Measurements from ENCODE around the gene SLC29A1.

Gene SLC29A1

GRCh38 chr6:44235269-44235668 lies 11.9 kb downstream of the SLC29A1 start:
- H3K4me3 ChIP-seq (ENCODE audit: low read length): no peak overlapping the region
- no peaks in the 10 kb centered on the region for H3K79me2 ChIP-seq (ENCODE audit: low read length)
- no peaks in the 10 kb centered on the region for H3K27me3 ChIP-seq (ENCODE audit: low read depth, low read length)
- H2AFZ ChIP-seq (ENCODE audit: low read depth, low read length): no peak overlapping the region
- H3K9ac ChIP-seq (ENCODE audit: low read length): no peak overlapping the region
- H3K9me3 ChIP-seq (ENCODE audit: insufficient read depth, low read length): no peaks in the 10 kb centered on the region
- H3K27ac ChIP-seq (ENCODE audit: low read length): no peak overlapping the region
- peaks cover 17% of the 10 kb centered on the region for H3K4me1 ChIP-seq (ENCODE audit: low read length)
- TF ChIP-seq EZH2phosphoT487 (IDR thresholded peaks at IDR 0.05; ENCODE audit: low read depth): no peak
- TF ChIP-seq CTCF (IDR thresholded peaks at IDR 0.05; ENCODE audit: low read depth, low read length): no peak
- H3K4me2 ChIP-seq (ENCODE audit: low read length): no peak overlapping the region
- peaks cover 41% of the 10 kb centered on the region for H3K36me3 ChIP-seq (replicated peaks; ENCODE audit: low read depth, low read length)
- peaks cover 5% of the 10 kb centered on the region; the same call in 1 of the 2 replicates for H4K20me1 ChIP-seq (ENCODE audit: insufficient read depth, low read length)

- no peak overlapping the region for H3K9ac ChIP-seq (ENCODE audit: low read length)
- TF ChIP-seq EZH2phosphoT487 (IDR thresholded peaks at IDR 0.05; ENCODE audit: low read depth) (no peak), CTCF (IDR thresholded peaks at IDR 0.05; ENCODE audit: low read depth, low read length) (no peak)
Measured at GRCh38 chr6:44235891-44236516, 12.6 kb downstream of the SLC29A1 start.

GRCh38 chr6:44237021-44237812 lies 13.8 kb downstream of the SLC29A1 start:
- Histone ChIP-seq H3K4me3 (ENCODE audit: low read length) (peak overlapping the region; percentile 82), H3K27ac (ENCODE audit: low read length) (peak overlapping the region; percentile 43), H2AFZ (ENCODE audit: low read depth, low read length) (peak overlapping the region; percentile 77), H3K79me2 (ENCODE audit: low read length) (no peaks in the 10 kb centered on the region), H3K4me1 (ENCODE audit: low read length) (peaks cover 17% of the 10 kb centered on the region), H3K36me3 (replicated peaks; ENCODE audit: low read depth, low read length) (peaks cover 27% of the 10 kb centered on the region), H3K27me3 (ENCODE audit: low read depth, low read length) (no peaks in the 10 kb centered on the region), H4K20me1 (ENCODE audit: insufficient read depth, low read length) (peaks cover 5% of the 10 kb centered on the region; the same call in 1 of the 2 replicates), H3K4me2 (ENCODE audit: low read length) (peak overlapping the region; percentile 87), H3K9me3 (ENCODE audit: insufficient read depth, low read length) (no peaks in the 10 kb centered on the region), H3K9ac (ENCODE audit: low read length) (peak overlapping the region; percentile 71)
- no peak for TF ChIP-seq CTCF (IDR thresholded peaks at IDR 0.05; ENCODE audit: low read depth, low read length)
- TF ChIP-seq EZH2phosphoT487 (IDR thresholded peaks at IDR 0.05; ENCODE audit: low read depth): no peak

More at GRCh38 chr6:44235891-44236516, 12.6 kb downstream of the SLC29A1 start:
- no peak overlapping the region for H2AFZ ChIP-seq (ENCODE audit: low read depth, low read length)
- no peaks in the 10 kb centered on the region for H3K9me3 ChIP-seq (ENCODE audit: insufficient read depth, low read length)
- H3K27ac ChIP-seq (ENCODE audit: low read length): no peak overlapping the region
- H3K36me3 ChIP-seq (replicated peaks; ENCODE audit: low read depth, low read length): peaks cover 33% of the 10 kb centered on the region
- H4K20me1 ChIP-seq (ENCODE audit: insufficient read depth, low read length): peaks cover 5% of the 10 kb centered on the region; the same call in 1 of the 2 replicates
- H3K4me3 ChIP-seq (ENCODE audit: low read length): no peak overlapping the region
- H3K4me1 ChIP-seq (ENCODE audit: low read length): peaks cover 17% of the 10 kb centered on the region
- no peaks in the 10 kb centered on the region for H3K79me2 ChIP-seq (ENCODE audit: low read length)
- no peak overlapping the region for H3K4me2 ChIP-seq (ENCODE audit: low read length)
- no peaks in the 10 kb centered on the region for H3K27me3 ChIP-seq (ENCODE audit: low read depth, low read length)

- Histone ChIP-seq H3K36me3 (replicated peaks; ENCODE audit: low read depth, low read length) (peaks cover 20% of the 10 kb centered on the region), H3K4me1 (ENCODE audit: low read length) (peaks cover 17% of the 10 kb centered on the region), H4K20me1 (ENCODE audit: insufficient read depth, low read length) (peaks cover 5% of the 10 kb centered on the region; the same call in 1 of the 2 replicates), H3K27ac (ENCODE audit: low read length) (peak overlapping the region; percentile 43), H3K9ac (ENCODE audit: low read length) (peak overlapping the region; percentile 71), H2AFZ (ENCODE audit: low read depth, low read length) (peak overlapping the region; percentile 77), H3K4me3 (ENCODE audit: low read length) (peak overlapping the region; percentile 82), H3K79me2 (ENCODE audit: low read length) (no peaks in the 10 kb centered on the region), H3K27me3 (ENCODE audit: low read depth, low read length) (no peaks in the 10 kb centered on the region), H3K4me2 (ENCODE audit: low read length) (peak overlapping the region; percentile 87), H3K9me3 (ENCODE audit: insufficient read depth, low read length) (no peaks in the 10 kb centered on the region)
- TF ChIP-seq CTCF (IDR thresholded peaks at IDR 0.05; ENCODE audit: low read depth, low read length): peak; percentile 99
- no peak for TF ChIP-seq EZH2phosphoT487 (IDR thresholded peaks at IDR 0.05; ENCODE audit: low read depth)
Measured at GRCh38 chr6:44237813-44238433, 14.5 kb downstream of the SLC29A1 start.
